Activated T-helper 1 cell treated with Interleukin-2 at 50 U/mL for 16 hours (primary cell): ENCODE results near the gene TBXAS1.

Experiments used
- DNase-seq: peaks from one replicate; pipeline ENCODE4 v3.0.0-alpha.2; 2020; ENCODE audit warnings: low read depth

Gene TBXAS1

DNA sequence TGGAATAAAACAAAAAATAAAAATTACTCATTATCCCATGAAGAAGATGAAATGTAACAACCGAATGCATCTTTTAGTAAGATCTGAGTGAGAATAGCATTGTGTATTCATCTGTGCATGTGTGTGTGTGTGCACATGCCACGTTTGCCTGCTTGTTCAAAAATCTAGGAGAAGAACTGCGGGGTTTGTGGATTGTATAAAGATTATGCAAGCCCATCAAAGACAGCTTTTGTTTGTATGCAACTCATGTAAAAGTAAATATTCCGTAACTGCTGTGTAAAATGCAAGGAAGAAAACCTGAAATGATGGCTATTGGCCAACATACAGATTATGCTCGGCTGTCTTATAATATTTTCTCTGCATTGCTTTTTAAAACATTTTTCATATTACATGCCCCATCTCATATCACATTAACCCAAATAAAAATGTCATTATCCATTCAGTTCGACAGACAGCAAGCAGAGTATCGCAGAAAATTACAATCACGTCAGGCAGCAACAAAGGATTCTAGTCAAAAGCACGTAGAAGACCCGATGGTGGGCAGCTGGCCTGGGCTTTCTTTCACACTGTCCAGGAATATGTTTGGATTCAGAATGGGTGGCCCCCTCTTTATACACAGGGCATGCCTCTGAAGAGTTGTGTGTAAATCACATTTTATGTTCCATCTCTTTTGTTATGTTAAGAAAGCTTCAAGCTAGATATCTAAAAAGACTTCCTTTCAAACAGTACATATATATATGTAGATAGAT lies 119.7 kb downstream of the TBXAS1 start:
- DNase-seq: no peak

DNA sequence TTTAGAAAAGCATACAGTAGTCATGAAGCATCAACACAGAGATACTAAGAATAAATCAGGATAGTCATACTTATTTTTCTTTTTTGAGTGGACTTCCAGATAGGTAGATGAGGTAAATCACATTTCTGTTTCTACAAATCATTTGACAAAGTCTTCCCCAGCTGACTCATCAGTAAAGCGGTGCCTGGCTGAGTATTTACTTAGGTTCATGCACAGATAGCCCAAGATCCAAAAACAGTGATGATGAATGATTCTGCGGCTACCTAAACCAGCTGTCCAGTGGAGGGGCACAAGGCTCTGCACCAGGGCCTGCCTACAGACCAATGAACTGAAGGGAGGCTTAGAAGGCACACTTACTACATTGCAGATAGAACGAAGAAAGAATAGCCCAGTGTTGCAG lies 120.6 kb downstream of the TBXAS1 start:
- DNase-seq: no peak

DNA sequence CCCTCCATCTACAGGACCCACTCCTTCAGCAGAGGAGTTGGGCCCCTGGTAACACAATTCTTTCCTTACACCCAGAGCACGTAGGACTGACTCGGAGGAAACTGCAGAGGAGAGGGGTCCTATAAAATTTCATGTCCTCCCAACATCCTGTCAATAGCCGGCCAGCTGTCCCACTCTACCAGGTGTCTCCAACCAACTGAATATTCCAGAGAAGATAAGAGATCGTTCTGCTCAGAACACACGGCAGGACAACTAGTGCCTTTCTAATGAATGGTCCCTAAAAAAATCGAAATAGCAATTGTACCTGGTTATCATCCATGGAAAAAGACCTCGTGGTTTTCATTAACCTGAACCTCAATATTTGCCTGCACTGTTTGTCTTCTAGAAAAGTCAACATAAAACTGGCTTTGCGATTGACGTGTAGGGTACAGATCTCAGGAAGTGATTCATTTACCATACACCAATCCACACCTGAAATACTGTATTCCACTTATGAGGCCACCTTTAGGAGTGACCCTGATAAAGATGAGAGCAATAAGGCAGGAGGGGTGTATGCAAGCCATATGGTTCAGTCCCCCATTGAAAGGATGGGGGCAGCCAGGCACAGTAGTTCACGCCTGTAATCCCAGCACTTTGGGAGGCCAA lies 121.9 kb downstream of the TBXAS1 start:
- DNase-seq: no peak

DNA sequence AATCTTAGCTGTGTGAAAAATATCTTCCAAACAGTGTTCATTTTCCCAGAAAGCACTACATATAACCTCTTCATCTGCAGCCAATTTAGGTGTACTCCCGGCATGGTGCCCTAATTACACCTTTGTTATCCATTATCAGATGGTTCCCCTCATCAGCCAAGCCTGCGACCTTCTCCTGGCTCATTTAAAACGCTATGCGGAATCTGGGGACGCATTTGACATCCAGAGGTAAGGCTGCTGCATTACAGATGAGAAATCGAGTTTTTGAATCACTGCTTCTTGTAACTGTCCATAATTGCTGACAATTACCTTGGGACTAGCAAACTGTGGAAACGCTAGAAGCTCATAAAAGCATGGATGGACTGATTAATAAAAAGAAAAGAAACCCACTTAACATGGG lies 124.2 kb downstream of the TBXAS1 start:
- no peak for DNase-seq

DNA sequence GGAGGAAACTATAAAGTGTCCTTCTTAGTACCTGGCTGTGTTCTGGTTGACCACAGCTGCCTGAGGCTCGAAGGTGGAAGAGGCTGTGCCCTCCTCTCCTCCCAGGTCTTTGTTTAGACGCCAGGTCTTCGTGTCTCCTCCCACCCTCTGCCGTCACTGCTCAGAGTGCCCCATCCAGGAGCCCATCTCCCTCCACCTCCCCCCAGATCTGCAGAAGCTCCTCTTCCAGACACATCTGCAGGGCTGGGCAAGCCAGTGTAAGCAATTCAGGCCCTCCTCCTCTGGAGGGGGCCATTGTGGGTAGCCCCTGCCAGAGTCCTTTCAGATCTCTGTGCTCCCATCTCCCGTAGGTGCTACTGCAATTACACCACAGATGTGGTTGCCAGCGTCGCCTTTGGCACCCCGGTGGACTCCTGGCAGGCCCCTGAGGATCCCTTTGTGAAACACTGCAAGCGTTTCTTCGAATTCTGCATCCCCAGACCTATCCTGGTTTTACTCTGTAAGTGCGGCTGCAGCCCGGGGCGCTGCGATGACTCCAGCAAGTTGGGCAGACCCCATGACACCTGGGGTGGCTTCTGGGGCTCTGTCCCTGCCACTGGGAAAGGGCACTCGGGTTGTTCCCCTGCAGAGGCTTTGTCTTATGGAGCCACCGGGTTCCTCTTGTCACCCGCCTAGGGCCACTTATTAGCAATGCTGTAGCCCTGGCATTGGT lies 126.2 kb downstream of the TBXAS1 start:
- no peak for DNase-seq

DNA sequence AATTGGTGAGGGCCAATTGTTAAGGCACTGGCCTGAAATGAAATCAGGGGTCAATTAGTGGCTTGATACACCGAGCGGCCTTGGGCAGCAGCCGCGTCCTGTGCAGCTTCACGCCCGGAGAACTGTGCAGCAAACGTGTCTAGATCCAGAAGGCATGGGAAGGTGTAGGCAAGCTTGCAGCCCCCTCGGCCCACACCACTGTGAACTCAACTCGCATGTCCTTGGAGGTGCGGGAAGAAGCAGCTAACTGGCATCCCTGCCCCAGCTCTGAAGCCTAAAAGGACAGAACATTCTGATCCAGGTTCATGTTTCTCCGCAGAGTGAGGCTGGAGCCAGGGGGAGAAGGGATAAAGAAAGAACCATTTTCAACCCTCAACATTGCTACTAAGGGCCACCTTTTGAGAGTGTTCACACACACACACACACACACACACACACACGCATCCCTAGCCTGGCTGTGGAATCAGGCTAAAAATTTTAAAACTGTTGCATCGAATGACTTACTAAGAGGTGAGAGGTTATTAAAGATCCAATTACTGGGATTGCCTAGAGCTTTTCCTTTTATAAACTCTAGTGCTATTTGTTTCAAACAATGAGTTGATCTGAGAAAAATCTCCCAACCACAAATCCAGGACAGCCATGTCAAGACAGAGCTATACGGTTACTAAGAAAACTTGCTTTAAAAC lies 129.7 kb downstream of the TBXAS1 start:
- no peak for DNase-seq

DNA sequence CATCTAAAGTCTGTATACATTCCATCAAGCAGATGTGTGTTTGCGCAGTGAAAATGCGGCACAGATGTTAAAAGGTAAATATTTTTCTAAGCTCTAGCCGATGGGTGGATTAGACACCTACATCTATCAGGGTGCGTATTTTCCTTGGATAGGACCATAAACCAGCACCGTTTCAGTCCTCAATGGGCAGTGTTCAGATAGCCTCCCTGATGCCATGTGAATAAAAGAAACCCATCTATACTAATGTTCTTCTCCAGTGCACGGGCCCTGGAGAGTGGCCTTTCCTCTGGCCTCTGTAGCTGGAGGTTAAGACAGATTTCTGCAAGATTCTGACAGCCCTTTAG lies 130.2 kb downstream of the TBXAS1 start:
- no peak for DNase-seq

DNA sequence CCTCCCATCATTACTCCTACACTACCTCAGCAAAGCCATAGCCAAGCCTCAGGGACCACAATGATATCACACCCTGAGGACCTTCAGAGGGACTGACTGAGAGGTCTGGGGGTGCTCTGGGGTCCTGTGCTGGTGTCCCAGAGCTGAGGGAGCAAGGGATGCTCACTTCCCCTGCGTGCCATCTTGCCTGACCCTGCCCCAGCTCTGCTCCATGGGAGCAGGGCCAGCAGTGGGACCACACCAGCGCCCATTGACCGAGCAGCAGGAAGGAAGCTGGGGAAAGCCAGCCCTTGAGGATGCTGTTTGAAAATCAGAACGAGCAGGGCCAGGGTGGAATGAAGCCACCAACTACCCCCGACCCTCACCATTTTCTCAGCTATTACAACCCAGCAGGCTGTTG lies 130.7 kb downstream of the TBXAS1 start:
- no peak for DNase-seq

DNA sequence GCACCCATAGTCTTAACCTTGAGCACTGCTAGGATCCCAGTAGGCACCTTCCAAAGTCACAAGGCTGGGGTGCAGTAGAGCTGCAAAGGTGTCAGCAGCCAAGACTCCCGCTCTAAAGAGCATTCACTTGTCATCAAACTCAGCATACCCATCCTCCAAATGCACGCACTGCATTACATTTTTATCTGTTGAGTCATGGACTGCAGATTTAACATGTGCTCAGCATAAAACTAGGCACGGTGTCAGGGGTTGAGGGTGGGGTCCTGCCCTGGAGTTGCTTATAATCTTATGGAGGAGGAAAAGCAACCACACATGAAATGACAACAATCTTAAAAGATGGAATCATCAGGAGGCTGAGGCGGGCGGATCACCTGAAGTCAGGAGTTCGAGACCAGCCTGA lies 131.1 kb downstream of the TBXAS1 start:
- no peak for DNase-seq

DNA sequence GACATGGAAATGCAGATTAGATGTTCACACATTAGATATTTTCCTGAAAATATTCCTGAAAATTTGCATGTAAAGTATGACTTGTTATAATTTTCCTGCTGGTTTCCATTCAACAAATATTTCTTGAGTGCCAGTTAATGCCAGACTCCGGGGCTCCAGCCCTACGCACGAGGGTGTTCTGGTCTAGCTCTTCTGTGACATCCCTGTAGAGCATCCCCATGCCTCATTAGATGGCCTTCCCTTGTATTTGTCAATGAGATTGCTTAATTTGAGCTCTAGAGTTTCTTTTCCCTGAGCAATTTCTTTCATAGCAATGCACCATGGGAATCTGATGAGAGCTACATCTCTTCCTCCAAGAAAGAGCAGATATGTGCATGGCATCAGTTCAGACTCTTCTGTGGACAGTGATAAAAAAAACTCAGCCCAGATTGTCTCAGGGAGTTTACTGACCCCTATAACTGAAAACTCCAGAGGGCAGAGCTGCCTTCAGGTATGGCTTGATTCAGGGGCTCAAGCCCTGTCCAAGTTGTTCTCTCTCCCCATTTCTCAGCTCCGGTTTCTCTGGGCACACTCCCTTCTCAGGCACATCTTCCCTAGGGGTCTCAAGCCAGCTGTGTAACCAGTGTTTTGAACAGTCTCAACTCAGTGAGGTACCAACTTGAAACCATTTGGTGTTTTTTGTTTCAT lies 137.0 kb downstream of the TBXAS1 start:
- no peak for DNase-seq

DNA sequence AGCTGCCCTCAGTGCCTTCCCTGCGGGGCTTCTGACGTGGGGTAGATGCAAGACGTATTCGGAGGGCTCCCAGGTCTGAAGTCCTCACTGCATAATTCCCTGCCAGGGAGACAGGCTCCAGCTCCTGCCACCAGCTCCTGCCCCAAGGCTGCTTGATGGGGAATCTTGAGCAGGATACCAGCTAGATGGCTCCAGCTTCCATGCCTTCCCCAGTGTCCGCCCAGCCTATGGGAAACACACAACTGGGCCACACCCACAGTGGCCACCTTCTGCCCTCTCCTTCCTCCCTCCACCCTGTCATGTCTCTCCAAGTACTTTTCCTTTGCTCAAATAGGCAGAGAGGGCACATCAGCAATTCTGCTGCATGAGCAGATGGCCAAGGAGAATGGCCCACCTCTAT lies 137.9 kb downstream of the TBXAS1 start:
- DNase-seq: no peak

DNA sequence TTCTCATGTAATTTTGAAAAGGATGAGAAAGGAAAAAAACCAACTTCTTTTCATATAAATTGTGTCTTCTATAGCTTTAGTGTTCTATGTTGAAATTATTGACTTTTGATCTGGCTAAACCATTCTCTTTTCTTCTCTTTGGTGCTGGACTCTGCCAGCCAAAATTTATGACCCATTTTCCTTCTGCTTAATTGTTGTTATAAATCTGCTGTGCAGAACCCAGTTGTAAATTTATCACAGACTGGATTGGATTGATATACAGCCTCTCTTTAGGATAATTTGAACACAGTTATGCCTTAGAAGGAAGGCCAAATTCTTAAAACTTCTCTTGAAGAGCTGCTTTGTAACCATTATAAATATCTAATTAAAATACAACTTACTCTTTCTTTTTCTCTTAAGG lies 139.9 kb downstream of the TBXAS1 start:
- no peak for DNase-seq

DNA sequence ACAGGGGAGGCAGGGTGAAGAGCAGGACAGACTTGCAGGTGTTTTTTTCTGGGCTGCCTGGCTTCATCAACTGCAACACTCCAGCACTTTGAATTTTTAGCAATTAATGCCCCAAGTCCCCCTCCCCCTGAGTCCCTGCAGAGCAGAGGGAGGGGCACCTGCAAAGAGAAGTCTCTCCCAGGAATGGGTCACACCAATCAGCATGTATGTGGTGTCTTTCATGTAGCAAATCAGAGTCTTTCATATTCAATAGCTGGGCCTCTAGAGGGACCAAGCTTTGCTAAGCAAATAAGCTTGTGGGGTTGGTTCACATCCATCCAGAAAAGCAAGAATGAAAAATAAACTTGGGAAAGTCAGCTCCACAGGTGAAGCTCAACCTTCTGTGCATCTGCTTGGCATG lies 143.0 kb downstream of the TBXAS1 start:
- no peak for DNase-seq

DNA sequence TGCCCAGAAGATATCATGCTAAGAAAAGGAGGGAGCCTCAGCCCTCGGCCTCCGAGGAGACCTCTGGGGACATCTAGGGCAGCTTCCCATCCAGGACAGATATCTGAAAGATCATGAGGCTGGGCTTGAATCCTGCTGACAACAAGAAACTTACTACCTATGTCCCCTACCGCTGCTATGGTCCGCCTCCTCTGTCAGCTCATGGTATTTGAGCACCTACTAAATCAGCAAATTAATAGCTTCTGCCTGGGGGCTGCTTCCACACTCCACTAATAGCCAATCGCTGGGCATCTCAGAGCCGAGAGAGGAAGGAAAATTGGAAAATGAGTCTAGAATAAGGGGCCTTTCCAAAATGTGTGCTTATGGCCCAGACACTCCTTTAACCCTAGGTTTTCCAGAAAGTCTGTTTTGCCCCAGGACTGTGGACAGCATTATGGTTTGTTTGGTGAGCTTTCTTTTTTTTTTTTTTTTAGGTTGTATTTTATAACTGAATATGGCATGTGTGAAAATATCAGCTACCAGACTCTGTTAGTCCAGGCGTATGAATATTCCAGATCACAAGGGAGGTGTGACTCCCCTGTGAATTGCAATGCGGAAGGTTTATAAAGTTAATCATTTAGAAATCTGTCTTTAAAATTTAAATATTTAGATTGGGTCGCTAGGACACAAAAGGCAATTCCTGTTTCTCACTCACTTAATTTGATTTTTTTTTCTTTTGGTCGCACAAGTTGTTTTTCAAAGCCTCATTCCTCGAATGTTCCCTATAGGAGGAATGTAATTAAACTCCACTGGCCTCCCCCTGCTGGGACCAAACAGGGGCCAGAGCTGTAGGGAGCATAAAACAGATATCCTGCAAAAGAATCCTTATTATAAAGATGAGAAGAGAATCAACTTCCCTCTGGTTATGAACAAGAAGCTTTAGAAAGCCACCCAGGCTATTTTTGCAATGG lies 144.3 kb downstream of the TBXAS1 start:
- no peak for DNase-seq

DNA sequence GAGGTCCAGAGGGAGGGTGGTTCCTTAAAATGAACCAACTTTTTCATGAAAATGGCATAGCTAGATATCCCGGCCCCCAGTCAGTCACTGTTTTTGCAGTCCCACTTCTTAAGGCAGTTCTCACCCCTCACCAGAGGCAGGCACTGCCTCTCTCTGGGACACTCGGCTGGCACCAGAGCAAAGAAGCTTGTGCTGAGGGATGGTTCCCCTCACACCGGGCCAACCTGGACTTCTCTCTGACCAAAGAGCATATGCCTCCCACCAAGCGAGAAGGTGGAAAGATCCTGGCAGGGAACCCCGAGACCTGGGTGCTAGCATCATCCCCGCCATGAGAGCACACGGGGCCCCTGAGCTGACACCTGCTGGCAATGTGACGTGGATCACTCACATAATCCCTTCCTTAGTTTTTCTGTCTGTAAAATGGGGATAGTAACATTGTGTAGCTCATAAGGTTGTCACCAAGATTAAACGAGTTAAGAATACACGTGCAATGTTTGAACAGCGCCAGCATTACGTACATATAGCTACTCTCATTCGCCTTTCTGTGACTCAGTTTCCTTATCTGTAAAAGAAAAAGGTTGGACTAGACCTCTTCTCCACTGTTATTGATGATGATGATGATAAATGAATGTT lies 145.2 kb downstream of the TBXAS1 start:
- DNase-seq: no peak

DNA sequence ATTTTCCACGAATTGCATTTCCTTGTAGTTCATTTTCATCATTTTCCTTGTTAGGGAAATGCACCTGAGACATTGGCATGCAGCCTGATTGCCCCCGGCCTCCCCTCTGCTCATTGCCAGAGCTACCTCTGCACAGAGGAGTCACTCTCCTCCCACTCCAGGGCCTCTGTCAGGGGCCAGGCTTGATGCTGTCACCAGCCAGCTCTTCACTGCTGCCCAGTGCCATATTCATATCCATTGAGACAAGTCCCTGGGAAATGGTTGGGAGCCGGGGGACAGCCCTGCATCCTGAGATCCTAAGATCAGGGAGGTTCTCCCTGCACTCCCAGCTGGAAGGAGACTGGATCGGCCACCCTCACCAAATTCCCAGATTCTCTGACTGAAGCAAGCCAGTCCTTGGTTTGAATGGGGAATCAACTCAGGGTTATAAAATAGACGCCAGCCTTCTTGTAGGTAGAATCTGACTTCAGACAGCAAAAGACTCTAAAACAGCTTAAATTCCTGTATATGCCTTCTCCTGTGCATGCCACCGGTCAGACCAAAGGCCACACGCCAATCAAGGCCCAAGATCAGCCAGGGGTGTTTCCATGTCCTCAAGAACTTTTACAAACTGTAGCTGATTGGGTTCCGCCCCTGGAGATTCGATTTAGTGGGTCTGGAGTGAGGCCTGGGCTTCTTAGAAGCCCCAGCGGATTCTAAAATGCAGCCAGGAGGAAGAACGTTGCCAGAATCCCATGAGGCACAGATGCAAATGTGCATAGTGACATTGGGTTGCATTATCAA lies 147.2 kb downstream of the TBXAS1 start:
- no peak for DNase-seq

DNA sequence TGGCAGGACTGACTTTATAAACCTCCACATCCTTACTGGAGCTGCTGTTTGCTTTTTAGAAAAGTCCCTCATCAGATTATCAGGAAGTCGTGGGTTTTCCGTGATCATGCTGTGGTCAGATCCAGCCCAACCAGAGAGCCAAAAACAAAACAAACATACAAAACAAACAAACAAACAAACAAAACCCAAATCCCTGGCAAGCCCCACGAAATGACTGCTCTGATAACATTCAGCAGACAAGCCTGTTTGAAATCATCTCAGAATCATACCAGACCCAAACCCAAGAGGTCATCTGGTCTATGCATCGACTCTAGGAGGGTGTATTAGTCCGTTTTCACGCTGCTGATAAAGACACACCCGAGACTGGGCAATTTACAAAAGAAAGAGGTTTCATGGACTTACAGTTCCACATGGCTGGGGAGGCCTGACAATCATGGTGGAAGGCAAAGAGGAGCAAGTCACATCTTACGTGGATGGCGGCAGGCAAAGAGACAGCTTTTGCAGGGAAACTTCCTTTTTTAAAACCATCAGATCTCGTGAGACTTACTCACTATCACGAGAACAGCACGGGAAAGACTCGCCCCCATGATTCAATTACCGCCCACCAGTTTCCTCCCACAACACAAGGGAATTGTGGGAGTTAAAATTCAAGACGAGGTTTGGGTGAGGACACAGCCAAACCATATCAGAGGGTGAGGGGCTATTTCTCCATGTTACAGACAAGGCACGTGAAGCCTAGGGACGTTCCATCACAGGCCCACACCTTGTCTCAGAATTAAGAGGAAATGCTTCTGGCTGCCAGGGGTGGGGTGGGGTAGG lies 148.0 kb downstream of the TBXAS1 start:
- DNase-seq: no peak

DNA sequence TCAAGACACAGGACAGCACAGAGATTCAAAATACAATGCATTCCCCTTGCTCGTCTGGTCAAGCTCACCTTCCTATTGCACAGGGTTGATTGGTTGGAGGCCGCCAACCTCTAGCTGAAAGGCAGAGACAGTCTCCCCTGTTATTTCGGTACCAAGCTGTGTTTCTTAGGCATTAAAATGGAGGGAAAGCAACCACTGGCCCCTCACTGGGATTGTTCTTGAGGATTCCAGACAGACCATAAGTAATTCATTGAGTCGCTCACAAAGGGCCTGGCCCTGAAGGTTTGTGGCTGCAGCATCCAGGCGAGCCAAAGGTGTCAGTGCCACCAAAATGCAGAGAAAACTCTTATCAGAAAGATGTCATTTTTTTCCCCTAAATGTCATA lies 152.4 kb downstream of the TBXAS1 start:
- DNase-seq: no peak
